SU-DHL-6 (cell line): ENCODE data around the gene CASP8.

Experiments used
- EZH2phosphoT487 ChIP-seq: fragments of 200-600 bp; sonication (generic), shearing (Covaris generic); conservative IDR thresholded peaks from 2 replicates; pipeline ENCODE4 v1.6.1; 2018; ENCODE audit warnings: mild to moderate bottlenecking, antibody characterized with exemption, low read length, moderate library complexity, mixed read lengths
- TF ChIP-seq, protein P1 (sequence below): fragments of 200-600 bp; sonication (generic); IDR thresholded peaks from one replicate; pipeline ENCODE4 v1.5.1; 2017; ENCODE audit warnings: antibody characterized with exemption, mild to moderate bottlenecking, low read length, moderate library complexity; ENCODE audit not compliant: insufficient read depth, poor library complexity, severe bottlenecking

DNA sequence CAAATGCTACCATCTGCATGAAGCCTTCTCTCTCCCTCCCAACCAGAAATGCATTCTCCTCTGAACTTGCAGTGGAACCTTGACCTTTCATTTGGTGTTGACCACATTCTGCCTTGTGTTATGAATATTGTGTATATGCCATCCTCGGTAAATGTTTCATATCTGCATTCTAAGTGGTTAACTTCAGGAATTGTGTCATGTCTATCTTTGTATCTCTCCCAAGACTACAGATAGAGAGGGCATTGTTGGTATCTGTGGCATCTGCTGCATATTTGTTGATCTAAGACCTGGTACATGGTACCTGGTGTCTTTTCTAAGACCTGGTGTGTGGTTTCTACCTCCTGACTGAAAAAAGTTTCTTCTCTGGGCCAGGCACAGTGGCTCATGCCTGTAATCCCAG is 43.4 kb upstream of the CASP8 start:
- TF ChIP-seq, protein P1, sequence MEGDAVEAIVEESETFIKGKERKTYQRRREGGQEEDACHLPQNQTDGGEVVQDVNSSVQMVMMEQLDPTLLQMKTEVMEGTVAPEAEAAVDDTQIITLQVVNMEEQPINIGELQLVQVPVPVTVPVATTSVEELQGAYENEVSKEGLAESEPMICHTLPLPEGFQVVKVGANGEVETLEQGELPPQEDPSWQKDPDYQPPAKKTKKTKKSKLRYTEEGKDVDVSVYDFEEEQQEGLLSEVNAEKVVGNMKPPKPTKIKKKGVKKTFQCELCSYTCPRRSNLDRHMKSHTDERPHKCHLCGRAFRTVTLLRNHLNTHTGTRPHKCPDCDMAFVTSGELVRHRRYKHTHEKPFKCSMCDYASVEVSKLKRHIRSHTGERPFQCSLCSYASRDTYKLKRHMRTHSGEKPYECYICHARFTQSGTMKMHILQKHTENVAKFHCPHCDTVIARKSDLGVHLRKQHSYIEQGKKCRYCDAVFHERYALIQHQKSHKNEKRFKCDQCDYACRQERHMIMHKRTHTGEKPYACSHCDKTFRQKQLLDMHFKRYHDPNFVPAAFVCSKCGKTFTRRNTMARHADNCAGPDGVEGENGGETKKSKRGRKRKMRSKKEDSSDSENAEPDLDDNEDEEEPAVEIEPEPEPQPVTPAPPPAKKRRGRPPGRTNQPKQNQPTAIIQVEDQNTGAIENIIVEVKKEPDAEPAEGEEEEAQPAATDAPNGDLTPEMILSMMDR = no peak
- no peak for TF ChIP-seq EZH2phosphoT487
